GM06990 (cell line): ENCODE results near the gene NCOA1.

ENCODE experiments used
- DNase-seq: peaks from one replicate; pipeline ENCODE4 v3.0.0-alpha.2; 2011; ENCODE audit not compliant: insufficient read length; ENCODE audit errors: extremely low read depth
- H3K27me3 ChIP-seq: replicated peaks from 2 replicates; pipeline ENCODE4 v1.6.0; 2011; ENCODE audit warnings: low read length; ENCODE audit not compliant: control insufficient read depth, insufficient read depth
- H3K36me3 ChIP-seq: 2 replicates; pipeline ENCODE4 v1.5.1; 2011; ENCODE audit warnings: low read length; ENCODE audit not compliant: control insufficient read depth, insufficient read depth
- H3K4me3 ChIP-seq: replicated peaks from 2 replicates; pipeline ENCODE4 v1.5.1; 2011; ENCODE audit warnings: low read depth, mild to moderate bottlenecking, control low read depth, low read length
- CTCF ChIP-seq: IDR thresholded peaks from 2 replicates; pipeline ENCODE4 v1.5.1; 2011; ENCODE audit warnings: low read length, control low read depth, mild to moderate bottlenecking, inconsistent platforms; ENCODE audit not compliant: insufficient read depth, poor library complexity, severe bottlenecking

Gene NCOA1

GRCh38 chr2:24785671-24786321 lies 294.7 kb downstream of the NCOA1 start:
- H3K4me3 ChIP-seq = no peak overlapping the region
- no peaks in the 10 kb centered on the region for H3K36me3 ChIP-seq
- H3K27me3 ChIP-seq = no peaks in the 10 kb centered on the region
- TF ChIP-seq CTCF = no peak
- DNase-seq = peak; percentile 18

- Histone ChIP-seq H3K36me3 (no peaks in the 10 kb centered on the region), H3K27me3 (no peaks in the 10 kb centered on the region), H3K4me3 (no peak overlapping the region)
- no peak for DNase-seq
- no peak for TF ChIP-seq CTCF
Measured at GRCh38 chr2:24787532-24787931, 296.5 kb downstream of the NCOA1 start.

GRCh38 chr2:24788816-24789215 lies 297.8 kb downstream of the NCOA1 start:
- Histone ChIP-seq H3K4me3 (no peak overlapping the region), H3K36me3 (no peaks in the 10 kb centered on the region), H3K27me3 (no peaks in the 10 kb centered on the region)
- DNase-seq = no peak
- TF ChIP-seq CTCF = no peak

- Histone ChIP-seq H3K4me3 (no peak overlapping the region), H3K36me3 (no peaks in the 10 kb centered on the region), H3K27me3 (no peaks in the 10 kb centered on the region)
- TF ChIP-seq CTCF = no peak
- no peak for DNase-seq
Measured at GRCh38 chr2:24791452-24791851, 300.4 kb downstream of the NCOA1 start.

GRCh38 chr2:24792542-24792873 lies 301.5 kb downstream of the NCOA1 start:
- Histone ChIP-seq H3K27me3 (no peaks in the 10 kb centered on the region), H3K36me3 (peaks cover 2% of the 10 kb centered on the region; the same call in 1 of the 2 replicates), H3K4me3 (peak overlapping the region; percentile 94)
- no peak for DNase-seq
- TF ChIP-seq CTCF = no peak
